T-helper 22 cell (primary cell): Measurements from ENCODE around the gene MFSD6L.
"Not testable (repeated sequence)": the region's sequence is repeated elsewhere in the genome, so short reads cannot be mapped to it uniquely, and the experiment has no call there.

Source experiments
- DNase-seq: peaks from one replicate; pipeline ENCODE4 v3.0.0-alpha.2; 2020; ENCODE audit warnings: low read depth

Gene MFSD6L

DNA sequence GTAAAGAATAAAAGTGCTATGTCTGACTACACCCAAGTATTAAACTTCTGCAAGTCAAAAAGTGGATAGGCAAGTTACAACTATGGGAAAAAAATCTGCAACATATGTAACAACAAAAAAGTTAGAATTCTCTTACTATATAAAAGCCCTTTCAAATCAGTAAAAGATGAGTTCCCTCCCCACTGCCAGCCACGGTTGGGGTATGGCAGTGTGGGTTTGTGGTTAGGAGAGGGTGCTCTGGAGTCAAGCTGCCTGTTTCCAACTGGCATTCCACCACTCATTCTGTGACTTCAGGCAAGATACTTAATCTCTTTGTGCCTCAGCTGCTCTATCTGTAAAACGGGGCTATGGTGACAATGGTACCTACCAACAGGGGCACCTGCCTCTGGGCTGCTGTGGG is 26.6 kb upstream of the MFSD6L start:
- DNase-seq: no peak

DNA sequence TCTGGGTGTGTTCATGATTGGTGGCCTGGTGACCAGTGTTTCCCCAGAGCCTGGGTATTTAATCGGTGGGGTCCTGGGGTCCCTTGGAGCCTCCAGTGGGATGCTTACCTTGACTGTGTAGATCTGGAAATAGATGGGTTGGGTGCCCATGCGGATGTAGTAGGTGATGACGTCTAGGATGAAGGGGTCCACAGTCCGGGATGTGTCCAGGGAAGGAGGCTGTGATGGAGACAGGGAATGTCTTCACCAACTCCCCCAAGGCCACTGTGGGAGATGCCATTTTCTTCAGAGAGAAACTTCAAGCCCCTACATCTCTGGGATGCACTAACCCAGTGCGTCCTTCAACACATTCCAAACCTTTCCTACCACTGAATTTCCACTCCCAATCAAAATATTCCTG is 24.1 kb upstream of the MFSD6L start:
- DNase-seq: no peak

DNA sequence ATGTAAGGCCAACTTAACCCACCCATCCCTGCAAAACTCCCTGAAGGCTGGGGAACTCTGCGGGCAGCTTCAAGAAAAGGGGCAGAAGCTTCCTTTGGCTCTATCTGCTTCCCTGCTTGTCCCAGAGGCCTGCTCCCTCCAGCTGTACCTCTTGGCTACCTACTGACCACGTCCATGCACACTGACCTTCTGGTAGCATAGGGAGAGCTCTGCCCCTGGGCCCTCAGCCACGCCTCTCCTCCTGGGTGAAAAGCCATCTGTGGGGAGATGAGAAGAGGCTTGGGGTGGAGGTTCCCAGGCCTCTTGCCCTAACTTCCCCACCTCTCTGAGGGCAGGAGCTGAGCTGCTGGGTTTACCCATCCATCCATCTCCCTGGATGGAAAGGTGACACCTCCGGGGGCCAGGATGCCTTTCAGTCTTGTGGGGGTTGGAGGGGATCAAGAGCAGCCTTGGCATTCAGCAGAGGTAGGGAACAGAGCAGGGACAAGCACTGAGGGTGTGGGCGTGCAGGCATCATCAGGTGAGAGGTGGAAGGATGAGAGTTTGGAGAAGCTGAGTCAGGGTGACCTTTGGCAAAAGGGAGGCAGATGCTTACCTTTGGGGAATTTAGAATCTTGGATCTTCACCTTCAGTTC is 23.4 kb upstream of the MFSD6L start:
- DNase-seq: no peak

DNA sequence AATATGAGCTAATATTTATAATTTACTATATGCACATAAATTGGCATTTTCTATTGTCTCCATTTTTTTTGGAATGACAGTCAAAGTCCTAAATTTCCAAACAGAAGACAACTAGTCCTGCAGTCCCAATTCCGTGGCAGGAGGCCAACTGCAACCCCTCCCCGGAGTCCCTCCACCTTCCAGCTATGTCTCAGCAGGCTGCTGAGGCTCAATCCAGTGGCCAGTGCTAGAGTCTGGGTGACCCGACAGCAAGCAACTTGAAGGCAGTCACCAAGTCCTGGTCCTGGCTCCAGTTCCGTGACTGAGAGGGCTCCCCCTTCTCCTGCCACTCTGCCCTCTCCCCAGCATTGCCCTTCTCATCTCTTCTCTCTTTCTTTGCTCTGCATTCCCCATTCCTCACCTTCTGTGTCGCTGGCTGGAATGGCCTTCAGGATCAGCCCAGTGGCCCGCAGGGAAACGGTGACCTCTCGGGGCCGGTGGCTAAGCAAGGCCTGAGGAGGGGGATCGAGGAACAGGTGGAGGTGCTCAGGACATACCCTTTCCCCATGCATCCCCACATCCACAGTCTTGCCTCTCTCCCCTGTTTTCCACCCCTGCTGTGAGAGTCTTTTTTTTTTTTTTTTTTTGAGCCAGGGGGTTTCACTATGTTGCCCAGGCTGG is 22.4 kb upstream of the MFSD6L start:
- no peak for DNase-seq

DNA sequence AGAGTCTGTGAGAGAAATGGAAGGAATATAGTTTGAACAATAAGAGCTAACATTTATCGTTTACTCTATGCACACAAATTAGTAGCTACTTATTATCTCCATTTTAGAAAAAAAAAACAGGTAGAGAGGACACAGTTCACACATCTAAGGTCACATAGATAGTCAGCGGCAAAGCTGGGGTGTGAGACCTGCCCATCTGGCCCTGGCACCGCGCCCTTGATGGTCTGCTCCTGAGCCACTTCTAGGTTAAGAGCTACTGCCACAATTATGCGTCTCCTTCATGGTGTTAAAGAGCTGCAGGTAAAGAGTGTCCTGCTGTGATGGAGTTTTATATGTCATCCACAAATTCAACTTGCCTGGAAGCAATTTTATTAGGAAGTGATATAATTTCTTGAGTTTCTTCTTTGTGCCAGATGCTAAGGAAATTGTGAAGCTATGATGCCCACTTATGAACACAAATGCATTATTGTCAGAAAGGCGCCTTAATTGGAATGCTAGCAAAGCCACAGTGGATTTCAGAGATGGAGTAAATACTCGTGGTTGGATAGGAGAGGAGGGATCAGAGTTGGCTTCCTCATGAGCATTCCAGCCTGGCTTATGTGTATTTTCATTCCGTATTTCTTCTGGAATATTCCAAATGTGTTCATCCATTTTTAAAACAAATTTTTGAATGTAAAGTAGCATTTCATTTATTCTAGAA is 21.3 kb upstream of the MFSD6L start:
- no peak for DNase-seq

DNA sequence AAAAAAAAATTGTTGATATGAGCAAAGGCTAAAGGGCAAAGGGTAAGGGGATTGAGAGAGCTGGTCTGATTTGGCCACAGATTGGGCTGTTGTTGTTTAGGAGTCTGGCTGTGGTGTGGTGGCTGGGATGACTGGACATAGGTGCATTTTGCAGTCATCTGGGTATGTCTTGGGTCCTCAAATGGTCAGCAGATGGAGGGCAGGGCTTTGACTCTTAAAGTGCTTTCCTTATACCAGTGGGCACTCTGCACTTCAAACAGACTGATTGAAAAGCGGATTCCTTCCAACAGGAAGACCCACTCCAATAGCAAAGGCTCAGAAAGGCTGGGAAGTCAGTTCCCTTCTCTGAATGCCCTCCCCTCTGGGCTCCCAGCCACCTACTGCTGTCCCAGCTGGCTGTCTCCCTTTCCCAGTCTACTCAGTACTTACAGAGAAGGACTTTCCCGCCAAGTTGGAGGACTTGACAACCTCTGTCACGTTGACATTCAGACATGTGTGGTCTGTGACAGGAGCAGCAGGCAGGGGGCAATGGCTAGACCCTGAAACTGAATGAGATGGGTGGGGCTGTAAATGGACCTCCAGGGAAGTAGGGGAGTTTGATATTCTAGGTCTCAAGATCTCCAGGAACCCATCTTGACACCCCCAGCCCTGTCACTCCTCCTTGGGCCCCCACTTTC is 19.6 kb upstream of the MFSD6L start:
- no peak for DNase-seq

DNA sequence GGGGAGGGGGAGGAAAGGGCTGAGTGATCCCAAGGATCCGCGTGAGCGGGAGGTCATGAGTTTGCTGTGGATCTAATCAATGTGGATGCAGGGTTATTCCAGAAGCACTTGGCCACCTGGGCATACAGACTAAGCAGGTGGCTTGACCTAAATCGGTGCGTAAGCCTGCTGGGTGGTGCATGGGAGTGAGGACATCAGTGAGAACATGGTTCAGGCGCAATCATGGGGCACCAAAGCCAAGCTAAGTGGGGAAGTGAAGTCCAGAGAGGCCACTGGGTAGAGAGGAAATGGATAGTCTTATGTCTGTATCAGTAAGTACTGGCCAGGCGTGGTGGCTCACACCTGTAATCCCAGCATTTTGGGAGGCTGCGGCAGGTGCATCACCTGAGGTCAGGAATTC is 18.9 kb upstream of the MFSD6L start:
- no peak for DNase-seq

DNA sequence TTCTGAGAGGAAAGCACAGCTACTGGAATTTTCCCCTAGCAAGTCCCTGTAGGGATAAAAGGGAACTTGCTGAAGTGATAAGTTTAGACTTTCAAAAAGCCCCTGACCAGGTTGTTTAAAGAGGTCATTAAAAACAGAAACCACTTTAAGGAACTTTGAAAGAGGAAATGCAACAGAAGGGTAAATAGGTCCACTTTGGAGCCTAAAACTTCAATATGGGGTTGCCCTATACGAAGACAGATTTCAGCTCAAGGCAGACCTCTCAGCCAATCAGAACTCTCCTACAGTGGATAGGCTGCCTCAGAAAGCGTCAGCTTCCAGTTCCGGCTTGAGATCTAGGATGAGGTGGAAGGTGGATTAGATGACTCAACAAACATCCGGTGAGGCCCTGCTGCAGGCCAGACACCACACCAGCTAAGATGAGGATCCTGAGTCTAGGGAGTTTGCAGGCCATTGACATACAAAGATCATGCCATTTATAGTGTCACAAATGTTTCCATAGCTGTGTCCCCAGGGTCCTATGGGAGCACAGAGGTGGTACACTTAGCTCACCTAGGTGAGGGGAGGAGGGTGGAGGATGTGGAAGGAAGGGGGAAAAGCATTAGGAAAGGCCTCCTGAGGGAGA is 7.9 kb upstream of the MFSD6L start:
- DNase-seq: no peak

DNA sequence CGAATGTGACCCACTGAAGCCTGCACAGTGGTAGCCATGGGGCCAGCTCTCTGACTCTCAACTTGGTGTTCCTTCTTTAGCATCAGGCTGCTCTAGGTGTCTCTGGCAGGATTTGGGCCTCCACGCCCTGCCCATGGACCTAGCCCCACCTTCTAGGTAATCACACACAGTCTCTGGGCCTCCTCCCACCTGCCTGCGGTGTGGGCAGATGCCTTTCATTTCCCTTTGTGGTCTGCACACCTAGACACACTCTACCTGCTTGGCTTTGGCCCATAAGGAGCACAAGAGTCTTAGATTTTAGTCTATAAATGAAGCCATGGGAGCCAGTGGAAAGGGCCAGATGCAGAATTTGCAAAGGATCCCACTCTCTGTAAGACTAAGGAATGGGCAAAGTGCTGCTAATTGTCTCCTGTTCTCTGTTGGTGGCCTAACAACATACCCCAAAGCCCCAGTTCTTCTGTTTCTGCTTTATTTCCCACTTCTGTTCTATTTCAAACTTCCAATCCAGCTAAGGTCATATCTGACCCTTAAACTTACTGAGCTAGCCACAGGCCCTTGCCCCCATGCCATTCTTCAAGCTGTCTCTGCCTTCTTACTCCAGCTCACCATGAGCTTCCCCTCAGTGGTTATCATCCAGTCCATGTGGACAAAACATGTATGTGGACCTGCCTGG is 7.2 kb upstream of the MFSD6L start:
- DNase-seq: no peak

DNA sequence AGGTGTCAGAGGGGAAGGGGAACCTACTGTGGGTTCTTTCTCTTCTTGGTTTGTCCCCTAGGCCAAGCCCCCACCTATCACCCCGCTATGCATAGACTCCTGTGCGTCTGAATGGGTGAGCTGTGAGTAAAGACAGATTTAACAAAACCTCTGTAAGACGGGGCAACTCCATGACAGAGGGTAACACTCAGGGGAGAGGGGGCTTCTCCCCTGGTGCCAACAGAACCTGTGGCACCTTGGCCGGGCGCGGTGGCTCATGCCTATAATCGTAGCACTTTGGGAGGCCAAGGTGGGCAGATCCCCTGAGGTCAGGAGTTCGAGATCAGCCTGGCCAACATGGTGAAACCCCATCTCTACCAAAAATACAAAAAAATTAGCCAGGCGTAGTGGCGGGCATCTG is 6.2 kb upstream of the MFSD6L start:
- DNase-seq: not testable (repeated sequence)

DNA sequence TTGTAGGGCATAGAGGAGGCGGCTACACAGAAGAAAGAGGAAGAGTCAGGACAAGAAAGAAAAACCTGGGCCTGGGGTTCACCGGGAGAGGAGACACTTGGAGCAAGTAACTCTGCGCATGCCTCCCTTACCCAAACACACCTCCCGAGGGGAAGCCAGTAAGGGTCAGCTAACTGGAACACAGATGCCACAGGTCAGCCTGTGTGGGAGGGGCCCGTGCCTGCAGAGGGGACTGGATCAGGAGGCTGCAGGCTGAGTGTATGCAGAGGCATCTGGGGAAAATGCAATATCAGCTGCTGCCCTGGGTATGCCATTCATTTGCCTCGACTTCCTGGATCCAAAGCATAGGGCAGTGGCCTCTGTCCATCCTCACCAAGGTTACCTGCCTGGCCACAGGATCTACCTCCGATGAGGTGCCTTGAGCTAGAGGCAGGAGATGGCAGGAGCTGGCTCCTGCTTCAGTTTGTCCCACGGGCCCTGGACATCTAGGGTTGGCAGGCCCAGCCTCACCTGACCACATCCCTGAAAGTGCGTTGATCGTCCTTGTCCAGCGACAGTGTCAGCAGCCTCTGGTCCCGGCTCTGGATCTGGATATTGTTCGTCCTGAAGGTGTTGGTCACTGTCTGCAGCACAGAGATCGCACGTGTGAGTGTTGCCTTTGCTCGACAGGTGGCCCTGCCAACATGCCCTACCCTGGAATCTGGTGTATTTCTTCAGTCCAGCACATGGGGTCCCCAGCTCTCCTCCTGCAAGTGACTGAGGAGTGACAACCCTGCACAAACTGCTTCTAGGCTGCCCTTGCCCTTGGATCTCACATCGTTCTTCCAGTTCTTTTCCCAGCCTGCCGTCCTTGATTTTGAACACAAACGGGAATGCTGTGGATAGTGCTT is 4.6 kb upstream of the MFSD6L start:
- DNase-seq: no peak

DNA sequence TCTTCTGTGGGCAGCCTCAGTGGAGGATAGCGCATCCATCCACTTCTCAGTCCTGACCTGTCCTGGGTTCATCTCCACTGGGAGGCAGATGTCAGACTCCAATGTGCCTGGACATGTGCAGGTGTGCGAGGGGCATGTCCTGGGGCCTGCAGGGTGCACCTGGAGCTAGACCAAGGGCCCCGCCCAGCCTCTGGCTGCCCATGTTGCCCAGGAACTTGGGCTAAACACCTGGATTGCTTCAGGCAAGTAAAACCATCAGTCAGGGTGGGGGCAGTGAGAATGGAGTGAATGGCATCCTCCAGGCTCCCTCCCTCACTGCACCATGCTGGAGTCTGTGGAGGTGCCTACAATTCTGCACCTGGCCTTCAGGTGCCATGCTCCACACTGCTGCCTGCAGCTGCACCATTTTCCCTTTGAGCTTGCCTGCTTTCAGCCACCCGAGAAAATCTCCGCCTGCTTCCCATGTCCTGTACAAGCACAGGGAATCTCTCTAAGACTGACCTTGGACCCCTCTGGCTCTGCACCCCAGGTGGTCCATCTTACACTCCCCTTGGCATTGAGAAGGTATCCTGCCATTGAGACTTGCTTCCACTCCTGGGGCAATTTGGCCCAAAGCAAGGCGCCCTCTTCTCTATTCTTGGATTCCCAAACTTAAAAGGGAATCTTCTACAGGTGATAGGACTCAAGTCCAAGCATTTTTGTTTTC is 2.1 kb upstream of the MFSD6L start:
- no peak for DNase-seq

DNA sequence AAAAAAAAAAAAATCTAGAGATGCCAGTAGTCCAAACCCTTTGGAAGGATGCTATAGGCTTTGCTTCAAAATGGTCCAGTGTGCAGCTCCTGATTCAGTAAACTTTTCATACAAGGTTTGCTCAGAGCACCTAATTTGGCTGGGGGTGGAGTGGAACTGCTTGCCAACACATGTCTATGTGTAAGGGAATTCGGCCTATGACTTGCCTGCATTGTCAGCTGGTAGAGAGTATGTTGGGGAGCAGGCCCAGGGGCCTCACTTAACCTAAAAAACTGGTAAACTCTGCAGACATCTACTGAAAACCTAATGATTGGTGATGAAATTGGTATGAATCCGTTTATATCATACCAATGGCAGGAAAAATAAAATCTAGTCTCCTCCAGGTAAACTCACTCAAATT is 1.5 kb upstream of the MFSD6L start:
- DNase-seq: no peak

DNA sequence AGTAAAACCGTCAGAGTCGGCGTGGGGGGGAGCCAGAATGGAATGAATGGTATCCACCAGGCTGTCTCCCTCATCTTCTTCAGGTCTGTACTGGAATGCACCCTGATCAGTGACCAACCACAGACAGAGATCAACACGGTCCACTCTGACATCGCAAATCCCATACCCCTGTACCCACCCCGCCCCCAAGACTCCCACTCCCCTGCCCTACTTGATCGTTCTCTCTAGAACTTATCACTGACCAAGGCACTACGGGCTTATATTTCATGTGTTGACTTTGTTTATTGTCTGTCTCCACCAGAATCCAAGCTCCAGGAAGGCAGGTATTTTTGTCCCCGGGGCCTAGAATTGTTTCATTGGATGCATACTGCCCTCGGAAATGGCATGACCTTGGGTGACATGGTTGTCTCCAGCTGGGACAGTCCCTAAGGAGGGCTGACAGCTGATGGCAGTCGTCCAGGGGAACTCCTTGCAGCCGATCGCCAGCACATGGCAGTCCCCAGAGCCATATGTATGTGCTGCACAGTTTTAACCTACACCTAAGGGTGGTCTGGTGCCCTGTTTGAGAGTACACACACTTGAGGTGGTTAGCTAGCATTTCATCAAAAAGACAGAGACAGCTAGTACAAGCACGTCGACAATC is 526 bp upstream of the MFSD6L start:
- DNase-seq: no peak

DNA sequence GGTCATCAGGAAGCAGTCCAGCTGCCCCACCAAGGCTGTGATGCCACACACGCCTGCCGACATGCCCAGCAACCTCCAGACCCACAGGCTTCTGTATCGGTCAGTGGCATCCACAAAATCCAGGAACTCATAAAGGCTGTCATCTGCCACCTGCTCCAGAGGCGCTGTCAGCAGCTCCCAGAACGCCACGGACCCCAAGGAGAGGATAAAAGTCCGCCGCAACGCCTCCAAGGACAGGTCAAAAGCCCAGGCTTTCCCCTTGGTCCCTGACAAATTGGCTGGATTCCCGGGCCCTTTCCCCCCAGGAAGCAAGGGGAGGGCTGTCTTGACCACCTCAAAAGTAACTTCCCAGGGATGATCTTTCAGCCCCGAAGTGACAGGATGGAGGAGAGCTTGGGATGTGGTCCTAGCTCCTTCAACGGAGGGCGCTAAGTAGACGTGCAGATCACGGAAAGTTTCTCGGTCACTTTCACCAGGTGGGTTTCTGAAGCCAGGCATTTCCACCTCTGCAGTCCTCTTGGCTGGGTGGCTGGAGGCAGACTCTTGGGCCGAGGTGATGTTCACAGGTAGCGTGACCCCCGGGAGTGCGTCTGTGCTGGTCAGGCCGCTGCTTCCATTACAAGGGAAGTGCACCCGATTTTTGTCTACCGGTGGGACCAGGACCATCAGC is 854 bp downstream of the MFSD6L start:
- no peak for DNase-seq

DNA sequence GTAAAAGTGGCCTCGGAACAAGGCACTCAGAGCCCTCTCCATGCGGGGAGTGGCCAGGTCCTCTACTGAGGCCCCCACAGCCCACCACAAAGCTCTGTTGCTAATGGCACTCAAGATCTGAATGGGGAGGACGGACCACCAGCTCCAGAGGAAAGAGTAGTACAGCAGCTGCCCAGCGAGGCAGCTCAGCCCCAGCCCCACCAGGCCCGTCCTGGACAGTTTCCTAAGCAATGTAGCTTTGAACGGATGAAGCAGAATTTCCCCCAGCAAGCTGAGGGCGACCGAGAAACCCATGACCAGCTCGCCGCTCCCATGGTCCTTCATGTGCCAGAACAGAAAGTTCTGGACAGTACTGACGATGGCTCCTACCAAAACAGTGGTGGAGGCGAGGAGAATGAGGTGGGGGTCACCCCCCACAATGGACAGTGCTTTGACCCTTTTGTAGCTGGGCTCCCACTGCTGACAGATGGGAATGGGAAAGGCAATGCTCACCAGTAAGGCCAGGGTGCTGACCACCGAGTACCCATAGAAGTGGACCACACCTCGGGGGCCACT is 1.5 kb downstream of the MFSD6L start:
- DNase-seq: no peak

DNA sequence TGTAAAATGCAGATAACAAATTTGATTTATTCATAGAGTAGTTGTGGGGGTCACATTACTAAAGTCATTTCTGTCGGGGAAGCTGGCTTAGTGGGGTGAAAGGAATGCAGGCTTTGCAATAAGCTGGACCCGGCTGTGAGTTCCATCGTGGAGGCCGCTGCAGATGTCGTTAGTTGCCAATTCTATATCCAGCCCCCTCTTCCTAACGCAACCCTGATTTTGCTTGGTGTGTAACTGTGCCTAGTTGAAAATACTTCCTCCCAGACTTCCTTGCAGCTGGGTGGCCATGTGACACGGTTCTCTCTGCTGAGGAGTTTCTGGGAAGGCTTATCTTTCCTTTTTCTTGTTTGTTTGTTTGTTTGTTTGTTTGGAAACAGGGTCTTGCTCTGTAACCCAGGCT is 4.5 kb downstream of the MFSD6L start:
- DNase-seq: no peak

DNA sequence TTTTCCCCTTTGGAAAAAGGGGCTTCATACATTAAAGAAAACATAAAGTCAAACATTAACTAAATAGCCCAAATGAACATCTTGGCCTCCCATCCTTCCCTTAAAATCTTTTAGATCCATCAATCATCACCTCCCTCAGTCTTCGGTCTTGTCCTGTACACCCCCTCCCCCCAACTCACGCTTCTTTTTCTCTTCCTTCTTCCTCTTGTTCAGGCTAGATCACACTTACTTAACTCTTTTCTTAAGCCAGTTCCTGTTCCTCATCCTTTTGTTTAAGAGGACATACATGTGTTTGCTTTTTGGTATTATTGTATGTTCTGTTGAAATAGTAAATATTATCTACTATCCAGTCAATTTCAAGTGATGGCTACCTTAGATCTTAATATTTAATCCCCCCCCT is 5.5 kb downstream of the MFSD6L start:
- no peak for DNase-seq

DNA sequence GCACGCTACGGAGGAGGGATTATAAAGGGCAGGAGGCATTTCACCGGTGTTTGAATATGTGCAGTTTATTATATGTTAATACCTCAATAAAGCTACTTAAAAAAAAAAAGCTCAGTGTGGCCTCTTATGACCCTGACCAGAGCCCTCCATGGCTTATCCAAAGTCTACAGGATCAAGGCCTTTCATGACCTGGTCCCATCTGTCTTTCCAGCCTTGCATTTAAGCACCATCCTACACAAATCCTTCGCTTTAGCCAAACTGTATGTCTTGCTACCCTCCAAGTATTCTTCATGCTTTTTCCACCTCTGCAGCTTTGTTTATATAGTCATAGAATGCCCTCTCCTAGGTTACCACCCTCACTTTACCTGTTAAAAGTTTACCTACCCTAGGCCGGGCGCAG is 6.5 kb downstream of the MFSD6L start:
- no peak for DNase-seq
